ENCODE data around the gene ACVRL1. TPM values are rescaled to one million over a fixed set of nuclear protein-coding genes. Genes with fewer than 3 reads are reported as not detected.

Gene ACVRL1
- total RNA-seq, 1 experiment from 2014 or later: 0.36 TPM

GRCh38 chr12:51923506-51924365, 16.4 kb downstream of the ACVRL1 start:
- no peak overlapping the region for H3K27ac ChIP-seq (ENCODE audit: low read length)
- H3K4me1 ChIP-seq (ENCODE audit: control insufficient read depth, insufficient read depth, low read length): no peaks in the 10 kb centered on the region
- no peaks in the 10 kb centered on the region for H3K27me3 ChIP-seq (ENCODE audit: control insufficient read depth, insufficient read depth, low read length)
- POLR2A ChIA-PET: no interaction called here
- no TSS peak for BruUV-seq (replicated peaks)
- ATAC-seq (peak; percentile 89), DNase-seq (ENCODE audit: low read depth, low spot score) (peak; percentile 4)
- peak overlapping the region in 1 of 2 experiments; percentile 24; a peak in 2 of 4 replicates for H3K4me3 ChIP-seq (ENCODE audit: low read depth in 2 of 2, low read length in 2 of 2)
- TF ChIP-seq TCF7L2 (IDR thresholded peaks at IDR 0.05; ENCODE audit: low read depth, low read length) (no peak), REST (IDR thresholded peaks at IDR 0.05; ENCODE audit: insufficient read depth in 1 of 2, low read depth in 2 of 2, low read length in 1 of 2) (no peak), POLR2AphosphoS5 (IDR thresholded peaks at IDR 0.05; ENCODE audit: low read depth, low read length) (no peak), CTCF (IDR thresholded peaks at IDR 0.05) (peak; percentile 96)
- CTCF ChIA-PET: interaction anchor here (0.7 to 1.7 kb wide), 3 partner anchors 10 to 101 kb away, joined by 3 to 5 read pairs (median 3); no protein-coding TSS in a partner anchor
- no peaks in the 10 kb centered on the region for H3K36me3 ChIP-seq (ENCODE audit: control insufficient read depth, insufficient read depth, low read length)
- intact Hi-C loops (cut with micrococcal nuclease; ENCODE audit: unreplicated experiment): no loop called here
- in situ Hi-C loops (cut with HindIII; ENCODE audit: low pct_unique_long_range_greater_than_20kb, low sequenced_read_pairs): no loop called here
- H3K9me3 ChIP-seq (ENCODE audit: control insufficient read depth, insufficient read depth, low read depth, low read length): no peaks in the 10 kb centered on the region

- no peak for DNase-seq (ENCODE audit: low read depth, low spot score)
- Histone ChIP-seq H3K27me3 (ENCODE audit: control insufficient read depth, insufficient read depth, low read length) (no peaks in the 10 kb centered on the region), H3K27ac (ENCODE audit: low read length) (no peak overlapping the region), H3K4me1 (ENCODE audit: control insufficient read depth, insufficient read depth, low read length) (no peaks in the 10 kb centered on the region), H3K4me3 (ENCODE audit: low read depth in 2 of 2, low read length in 2 of 2) (no peak overlapping the region), H3K36me3 (ENCODE audit: control insufficient read depth, insufficient read depth, low read length) (no peaks in the 10 kb centered on the region), H3K9me3 (ENCODE audit: control insufficient read depth, insufficient read depth, low read depth, low read length) (no peaks in the 10 kb centered on the region)
- ATAC-seq: no peak
- no TSS peak for BruUV-seq (replicated peaks)
- in situ Hi-C loops (cut with HindIII; ENCODE audit: low pct_unique_long_range_greater_than_20kb, low sequenced_read_pairs) (no loop called here), intact Hi-C loops (cut with micrococcal nuclease; ENCODE audit: unreplicated experiment) (no loop called here)
- POLR2A ChIA-PET: no interaction called here
- TF ChIP-seq CTCF (IDR thresholded peaks at IDR 0.05) (no peak), SIN3A (IDR thresholded peaks at IDR 0.05; ENCODE audit: borderline replicate concordance, insufficient read depth, low read depth, low read length) (no peak), POLR2AphosphoS5 (IDR thresholded peaks at IDR 0.05; ENCODE audit: low read depth, low read length) (no peak), REST (IDR thresholded peaks at IDR 0.05; ENCODE audit: insufficient read depth in 1 of 2, low read depth in 2 of 2, low read length in 1 of 2) (no peak), TCF7L2 (IDR thresholded peaks at IDR 0.05; ENCODE audit: low read depth, low read length) (no peak)
- CTCF ChIA-PET: interaction anchor here (0.7 to 1.7 kb wide), 2 partner anchors 11 to 100 kb away, joined by 3 to 5 read pairs; no protein-coding TSS in a partner anchor
Measured at GRCh38 chr12:51924551-51925319, 17.4 kb downstream of the ACVRL1 start.

Measured in Panc1 (cell line).